IMR-90 (cell line): Measurements from ENCODE around the gene CDK14.

Experiments used
- BHLHE40 ChIP-seq: fragments of 150-350 bp; IDR thresholded peaks from 2 replicates; pipeline ENCODE4 v1.6.1; 2016; ENCODE audit warnings: mild to moderate bottlenecking, low read depth, low read length
- CEBPB ChIP-seq: IDR thresholded peaks from 2 replicates; pipeline ENCODE4 v1.6.1; 2012; ENCODE audit warnings: low read depth, low read length, improper control_type of control experiment
- CTCF ChIP-seq: conservative IDR thresholded peaks from 2 replicates; pipeline ENCODE4 v1.5.1; 2012; ENCODE audit warnings: mild to moderate bottlenecking, low read depth, low read length, improper control_type of control experiment
- MAZ ChIP-seq: IDR thresholded peaks from 2 replicates; pipeline ENCODE4 v1.6.1; 2012; ENCODE audit warnings: low read depth, mild to moderate bottlenecking, low read length, improper control_type of control experiment, moderate library complexity, borderline replicate concordance
- NFE2L2 ChIP-seq: fragments of 150-350 bp; IDR thresholded peaks from 2 replicates; pipeline ENCODE4 v1.6.1; 2016; ENCODE audit warnings: low read depth, mild to moderate bottlenecking, low read length
- POLR2A ChIP-seq: IDR thresholded peaks from 2 replicates; pipeline ENCODE4 v1.6.1; 2012; ENCODE audit warnings: mild to moderate bottlenecking, low read depth, low read length
- RAD21 ChIP-seq: IDR thresholded peaks from 2 replicates; pipeline ENCODE4 v1.6.1; 2012; ENCODE audit warnings: low read length, improper control_type of control experiment
- RFX5 ChIP-seq: IDR thresholded peaks from 2 replicates; pipeline ENCODE4 v1.8.0; 2012; ENCODE audit warnings: low read depth, mild to moderate bottlenecking, low read length, moderate library complexity
- SMC3 ChIP-seq: fragments of 150-350 bp; IDR thresholded peaks from 2 replicates; pipeline ENCODE4 v1.6.1; 2016; ENCODE audit warnings: low read depth, mild to moderate bottlenecking, antibody characterized with exemption, low read length, moderate library complexity

GRCh38 chr7:91055219-91055618, 459.1 kb downstream of the CDK14 start:
- no peak for TF ChIP-seq CTCF
- TF ChIP-seq MAZ: no peak
- TF ChIP-seq POLR2A: no peak
- TF ChIP-seq SMC3: no peak
- TF ChIP-seq CEBPB: no peak
- no peak for TF ChIP-seq RAD21
- no peak for TF ChIP-seq RFX5
- TF ChIP-seq BHLHE40: no peak
- TF ChIP-seq NFE2L2: no peak
